Trophoblast cell (in vitro differentiated cells and primary cell): ENCODE measurements around the gene RAD23A.
A peak's percentile ranks its signal among the peaks of the same experiment; 100 is the strongest.

Experiments
- DNase-seq, 2 donors: peaks; one replicate each; pipeline ENCODE4 v3.0.0-alpha.2; 2016
- H2AFZ ChIP-seq: 2 replicates; pipeline ENCODE4 v1.6.1; 2013; ENCODE audit warnings: low read length, moderate library complexity, mild to moderate bottlenecking; ENCODE audit not compliant: insufficient read depth, poor library complexity
- H2AK5ac ChIP-seq: 2 replicates; pipeline ENCODE4 v1.6.1; 2013; ENCODE audit warnings: mild to moderate bottlenecking, low read length
- H2BK120ac ChIP-seq: 2 replicates; pipeline ENCODE4 v1.6.1; 2013; ENCODE audit warnings: low read length, mild to moderate bottlenecking, moderate library complexity; ENCODE audit not compliant: insufficient read depth, poor library complexity
- H2BK12ac ChIP-seq: 2 replicates; pipeline ENCODE4 v1.6.1; 2013; ENCODE audit warnings: mild to moderate bottlenecking, low read length, moderate library complexity
- H2BK5ac ChIP-seq: 2 replicates; pipeline ENCODE4 v1.6.1; 2013; ENCODE audit warnings: low read length, low read depth, moderate library complexity, mild to moderate bottlenecking; ENCODE audit not compliant: poor library complexity
- H3K14ac ChIP-seq: 2 replicates; pipeline ENCODE4 v1.6.1; 2013; ENCODE audit warnings: mild to moderate bottlenecking, low read length
- H3K18ac ChIP-seq: 2 replicates; pipeline ENCODE4 v1.6.1; 2013; ENCODE audit warnings: mild to moderate bottlenecking, low read length
- H3K23ac ChIP-seq: 2 replicates; pipeline ENCODE4 v1.6.1; 2013; ENCODE audit warnings: low read length
- H3K27ac ChIP-seq: 2 replicates; pipeline ENCODE4 v1.5.1; 2013; ENCODE audit warnings: low read depth, mild to moderate bottlenecking, inconsistent platforms, low read length, moderate library complexity
- H3K27me3 ChIP-seq: 2 replicates; pipeline ENCODE4 v1.6.1; 2013; ENCODE audit warnings: inconsistent platforms, mild to moderate bottlenecking, low read length, moderate library complexity; ENCODE audit not compliant: insufficient read depth
- H3K36me3 ChIP-seq, 2 experiments: 1 replicate in 1 of 2; 2 replicates in 1 of 2; pipeline ENCODE4 v1.6.1; 2013; ENCODE audit warnings: low read length in 2 of 2, mild to moderate bottlenecking in 2 of 2, moderate library complexity in 1 of 2; ENCODE audit not compliant: insufficient read depth in 2 of 2, control insufficient read depth in 1 of 2
- H3K4ac ChIP-seq: 2 replicates; pipeline ENCODE4 v1.6.1; 2013; ENCODE audit warnings: low read depth, mild to moderate bottlenecking, low read length, moderate library complexity
- H3K4me1 ChIP-seq, 2 experiments: 1 replicate in 1 of 2; 2 replicates in 1 of 2; pipeline ENCODE4 v1.6.1; 2013; ENCODE audit warnings: low read length in 2 of 2, mild to moderate bottlenecking in 2 of 2, moderate library complexity in 1 of 2; ENCODE audit not compliant: insufficient read depth in 2 of 2, control insufficient read depth in 1 of 2
- H3K4me2 ChIP-seq: 2 replicates; pipeline ENCODE4 v1.6.1; 2013; ENCODE audit warnings: inconsistent platforms, mild to moderate bottlenecking, low read length, moderate library complexity
- H3K4me3 ChIP-seq: 2 replicates; pipeline ENCODE4 v1.5.1; 2013; ENCODE audit warnings: mild to moderate bottlenecking, low read depth, low read length, inconsistent platforms
- H3K79me1 ChIP-seq: one replicate; pipeline ENCODE4 v1.6.1; 2013; ENCODE audit warnings: low read length
- H3K79me2 ChIP-seq: 2 replicates; pipeline ENCODE4 v1.6.1; 2013; ENCODE audit warnings: low read length, mild to moderate bottlenecking; ENCODE audit not compliant: control insufficient read depth, insufficient read depth, poor library complexity
- H3K9ac ChIP-seq: 2 replicates; pipeline ENCODE4 v1.6.1; 2013; ENCODE audit warnings: mild to moderate bottlenecking, low read length
- H3K9me3 ChIP-seq: 2 replicates; pipeline ENCODE4 v1.6.1; 2013; ENCODE audit warnings: low read depth, mild to moderate bottlenecking, control low read depth, inconsistent platforms, low read length; ENCODE audit not compliant: insufficient read depth
- H4K12ac ChIP-seq: 2 replicates; pipeline ENCODE4 v1.6.1; 2013; ENCODE audit warnings: low read depth, mild to moderate bottlenecking, low read length, moderate library complexity
- H4K8ac ChIP-seq: 2 replicates; pipeline ENCODE4 v1.6.1; 2013; ENCODE audit warnings: low read depth, mild to moderate bottlenecking, low read length, moderate library complexity
- H4K91ac ChIP-seq: one replicate; pipeline ENCODE4 v1.6.1; 2013; ENCODE audit warnings: low read depth, mild to moderate bottlenecking, low read length, moderate library complexity
- WGBS: extraction: QIAGEN DNeasy Blood & Tissue Kit; methylation state at CpG from one replicate; pipeline ENCODE4 v1.1.7; 2013; ENCODE audit warnings: missing lambda C conversion rate; ENCODE audit not compliant: insufficient read length, insufficient coverage; ENCODE audit errors: extremely low coverage; 5-methylcytosine and 5-hydroxymethylcytosine counted together

Gene RAD23A

DNA sequence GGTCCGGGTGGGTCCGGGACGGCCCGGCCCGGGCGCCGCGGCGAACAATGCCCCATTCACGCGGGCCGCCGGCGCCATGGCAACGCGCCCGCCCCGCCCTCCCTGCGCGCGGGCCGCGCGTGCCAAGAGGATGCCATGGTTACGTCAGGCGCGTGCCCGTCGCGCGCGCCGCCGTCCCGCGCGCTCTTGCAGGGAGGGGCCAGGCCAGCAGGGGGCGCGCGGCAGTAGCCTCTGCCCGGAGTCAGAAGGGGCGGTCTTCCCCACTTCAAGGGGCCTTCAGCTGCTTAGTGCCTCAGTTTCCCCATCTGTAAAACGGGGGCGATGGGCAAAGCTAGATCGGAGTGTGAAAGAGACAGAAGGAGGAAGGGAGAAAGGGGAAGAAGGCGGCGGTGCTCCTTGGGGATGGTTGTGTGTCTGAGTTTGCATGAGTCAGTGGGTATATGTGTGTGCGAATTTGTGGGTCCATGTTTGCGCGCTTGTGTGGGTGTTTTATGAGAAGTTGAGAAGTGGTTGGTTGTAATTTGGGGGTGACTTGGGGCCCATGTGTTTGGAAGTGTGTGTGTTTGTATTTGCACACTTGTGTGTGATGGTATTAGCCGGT lies 38.0 kb downstream of the RAD23A start:
- Histone ChIP-seq H2BK5ac (no peak overlapping the region), H3K9me3 (peaks cover 16% of the 10 kb centered on the region), H2AFZ (no peak overlapping the region), H3K23ac (no peak overlapping the region), H3K14ac (no peak overlapping the region), H3K18ac (no peak overlapping the region), H2AK5ac (no peak overlapping the region), H3K79me1 (no peaks in the 10 kb centered on the region), H3K4me3 (no peak overlapping the region), H3K27ac (no peak overlapping the region), H3K4me2 (peak overlapping the region; percentile 41), H3K4ac (no peak overlapping the region), H4K91ac (no peak overlapping the region), H3K79me2 (no peaks in the 10 kb centered on the region), H3K9ac (no peak overlapping the region), H3K36me3 (no peaks in the 10 kb centered on the region), H4K12ac (no peak overlapping the region), H3K4me1 (no peaks in the 10 kb centered on the region), H3K27me3 (peaks cover 18% of the 10 kb centered on the region), H2BK120ac (no peak overlapping the region), H2BK12ac (no peak overlapping the region), H4K8ac (no peak overlapping the region)
- WGBS, result 100% methylated on average over 3 of the region's 51 CpGs
- peak; percentile 43 to 80 for DNase-seq

DNA sequence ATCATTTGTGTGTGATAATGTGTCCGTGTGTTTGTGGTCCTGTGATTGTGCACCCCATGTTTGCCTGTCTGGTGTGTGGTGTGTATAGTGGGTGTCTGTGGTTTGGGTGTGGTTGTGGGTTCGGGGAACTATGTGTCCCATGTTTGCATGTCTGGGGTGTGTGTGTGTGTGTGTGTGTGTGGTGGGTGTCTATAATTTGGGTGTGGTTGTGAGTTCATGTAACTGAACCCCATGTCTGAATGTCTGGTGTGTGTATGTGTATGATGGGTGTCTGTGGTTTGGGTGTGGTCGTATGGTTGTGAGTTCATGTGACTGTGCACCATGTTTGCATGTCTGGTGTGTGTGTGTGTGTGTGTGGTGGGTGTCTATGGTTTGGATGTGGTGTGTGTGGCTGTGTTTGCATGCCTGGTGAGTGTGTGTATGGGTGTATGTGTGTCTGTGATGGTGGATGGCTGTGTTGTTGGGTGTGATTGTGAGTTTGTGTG lies 38.5 kb downstream of the RAD23A start:
- no peaks in the 10 kb centered on the region for H3K36me3 ChIP-seq
- H3K79me2 ChIP-seq, result no peaks in the 10 kb centered on the region
- no peak overlapping the region for H2BK120ac ChIP-seq
- peaks cover 18% of the 10 kb centered on the region for H3K27me3 ChIP-seq
- H3K4me1 ChIP-seq, result no peaks in the 10 kb centered on the region
- no peak overlapping the region for H3K4me2 ChIP-seq
- H3K23ac ChIP-seq, result no peak overlapping the region
- H4K12ac ChIP-seq, result no peak overlapping the region
- H3K79me1 ChIP-seq, result no peaks in the 10 kb centered on the region
- DNase-seq, result no peak
- no peak overlapping the region for H3K4ac ChIP-seq
- WGBS, result no CpG with 5 or more reads among the region's 3 CpGs
- H2BK12ac ChIP-seq, result no peak overlapping the region
- no peak overlapping the region for H2AFZ ChIP-seq
- peak overlapping the region; percentile 39 for H3K4me3 ChIP-seq
- peaks cover 19% of the 10 kb centered on the region for H3K9me3 ChIP-seq
- no peak overlapping the region for H3K9ac ChIP-seq
- H2AK5ac ChIP-seq, result no peak overlapping the region
- H2BK5ac ChIP-seq, result no peak overlapping the region
- H4K8ac ChIP-seq, result no peak overlapping the region
- no peak overlapping the region for H3K14ac ChIP-seq
- no peak overlapping the region for H4K91ac ChIP-seq
- H3K27ac ChIP-seq, result no peak overlapping the region
- H3K18ac ChIP-seq, result no peak overlapping the region

DNA sequence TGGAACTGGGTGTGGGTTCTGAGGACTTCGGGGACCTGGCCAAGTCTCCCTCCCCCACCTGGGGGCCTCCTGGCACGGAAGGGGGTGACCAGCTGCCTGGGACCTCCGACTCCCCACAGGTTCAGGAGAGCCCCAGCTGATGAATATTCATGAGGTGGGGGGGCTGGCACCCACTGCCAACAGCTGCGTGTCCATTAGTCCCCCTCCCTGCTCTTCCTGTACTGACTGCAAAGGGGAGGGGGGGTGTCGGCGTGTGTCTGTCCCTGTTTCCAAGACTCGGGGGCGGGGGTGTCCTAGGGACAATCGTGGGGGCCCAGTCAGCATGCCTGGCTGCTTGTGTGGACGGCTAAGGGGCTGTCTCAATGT lies 39.0 kb downstream of the RAD23A start:
- no peak overlapping the region for H2BK5ac ChIP-seq
- H3K9ac ChIP-seq, result no peak overlapping the region
- no peaks in the 10 kb centered on the region for H3K36me3 ChIP-seq
- DNase-seq, result no peak
- H3K23ac ChIP-seq, result no peak overlapping the region
- H3K79me2 ChIP-seq, result no peaks in the 10 kb centered on the region
- H2AK5ac ChIP-seq, result no peak overlapping the region
- no peak overlapping the region for H3K14ac ChIP-seq
- H3K4me2 ChIP-seq, result no peak overlapping the region
- no peak overlapping the region for H4K12ac ChIP-seq
- H3K9me3 ChIP-seq, result peaks cover 21% of the 10 kb centered on the region
- H4K91ac ChIP-seq, result no peak overlapping the region
- H4K8ac ChIP-seq, result no peak overlapping the region
- no peaks in the 10 kb centered on the region for H3K79me1 ChIP-seq
- no peak overlapping the region for H3K18ac ChIP-seq
- H2AFZ ChIP-seq, result no peak overlapping the region
- H3K4ac ChIP-seq, result no peak overlapping the region
- H3K4me1 ChIP-seq, result no peaks in the 10 kb centered on the region
- H3K27me3 ChIP-seq, result peaks cover 18% of the 10 kb centered on the region
- no CpG with 5 or more reads among the region's 10 CpGs for WGBS
- H3K27ac ChIP-seq, result no peak overlapping the region
- no peak overlapping the region for H2BK12ac ChIP-seq
- H3K4me3 ChIP-seq, result no peak overlapping the region
- H2BK120ac ChIP-seq, result no peak overlapping the region

DNA sequence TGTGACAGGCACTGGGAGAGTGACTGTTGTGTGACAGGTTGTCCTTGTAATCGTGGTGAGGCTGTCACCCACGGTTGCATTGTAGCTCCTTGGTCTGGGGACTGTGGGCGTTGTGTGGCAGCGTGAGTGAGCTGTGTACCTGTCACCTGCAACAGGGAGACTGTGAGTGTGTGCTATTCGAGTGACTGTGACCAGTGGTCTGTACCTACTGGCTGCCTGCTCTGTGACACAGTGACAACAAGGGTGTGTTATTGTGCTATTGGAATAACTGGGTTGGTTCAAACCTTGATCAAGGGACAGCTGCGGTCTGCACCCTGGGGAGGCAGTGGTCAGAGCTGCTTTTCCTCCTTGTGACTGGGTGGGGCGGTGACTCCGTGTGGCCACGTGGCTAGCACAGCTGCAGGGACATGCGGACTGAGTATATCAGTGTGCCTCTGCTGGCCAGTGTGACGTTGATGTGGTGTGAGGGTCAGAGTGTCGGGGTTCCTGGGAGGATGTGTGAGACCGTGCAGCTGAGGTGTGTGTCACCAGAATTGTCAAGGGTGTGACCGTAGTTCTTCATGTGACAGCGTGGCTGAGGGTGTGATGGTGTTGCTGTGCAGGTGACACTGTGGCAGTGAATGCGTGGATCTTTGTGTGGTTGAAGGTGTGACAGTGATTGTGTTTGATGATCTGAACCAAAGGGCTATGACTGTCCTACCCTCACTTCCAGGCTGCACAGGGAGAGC lies 39.6 kb downstream of the RAD23A start:
- Histone ChIP-seq H4K91ac (no peak overlapping the region), H4K12ac (no peak overlapping the region), H2AK5ac (no peak overlapping the region), H3K4ac (no peak overlapping the region), H3K18ac (no peak overlapping the region), H3K36me3 (no peaks in the 10 kb centered on the region), H3K23ac (no peak overlapping the region), H3K79me1 (no peaks in the 10 kb centered on the region), H3K27me3 (peaks cover 18% of the 10 kb centered on the region), H3K4me3 (no peak overlapping the region), H3K27ac (no peak overlapping the region), H2BK12ac (no peak overlapping the region), H3K4me1 (no peaks in the 10 kb centered on the region), H2AFZ (no peak overlapping the region), H3K14ac (no peak overlapping the region), H4K8ac (no peak overlapping the region), H2BK120ac (no peak overlapping the region), H3K4me2 (no peak overlapping the region), H2BK5ac (no peak overlapping the region), H3K79me2 (no peaks in the 10 kb centered on the region), H3K9me3 (peaks cover 21% of the 10 kb centered on the region), H3K9ac (no peak overlapping the region)
- DNase-seq, result peak; percentile 8 to 24
- WGBS, result no CpG with 5 or more reads among the region's 16 CpGs
